ENCODE measurements around the gene ZNF609.
A peak's percentile ranks its signal among the peaks of the same experiment; 100 is the strongest.

The ZNF609 gene

GRCh38 chr15:64685230-64685888, 225.0 kb downstream of the ZNF609 start:
- H3K9ac ChIP-seq (ENCODE audit: low read length) = no peak overlapping the region
- H3K9me3 ChIP-seq (ENCODE audit: low read length) = no peaks in the 10 kb centered on the region
- no peak overlapping the region for H3K4me3 ChIP-seq (ENCODE audit: low read depth in 1 of 2, low read length in 2 of 2)
- H3K27me3 ChIP-seq (ENCODE audit: control insufficient read depth in 1 of 2, insufficient read depth in 2 of 2, low read length in 2 of 2) = no peaks in the 10 kb centered on the region
- peaks cover 67% of the 10 kb centered on the region for H3K36me3 ChIP-seq (ENCODE audit: insufficient read depth, low read length)
- no peak overlapping the region for H3K27ac ChIP-seq (ENCODE audit: low read depth, low read length)
- H3K4me1 ChIP-seq (ENCODE audit: insufficient read depth, low read length) = peaks cover 12% of the 10 kb centered on the region

DNA sequence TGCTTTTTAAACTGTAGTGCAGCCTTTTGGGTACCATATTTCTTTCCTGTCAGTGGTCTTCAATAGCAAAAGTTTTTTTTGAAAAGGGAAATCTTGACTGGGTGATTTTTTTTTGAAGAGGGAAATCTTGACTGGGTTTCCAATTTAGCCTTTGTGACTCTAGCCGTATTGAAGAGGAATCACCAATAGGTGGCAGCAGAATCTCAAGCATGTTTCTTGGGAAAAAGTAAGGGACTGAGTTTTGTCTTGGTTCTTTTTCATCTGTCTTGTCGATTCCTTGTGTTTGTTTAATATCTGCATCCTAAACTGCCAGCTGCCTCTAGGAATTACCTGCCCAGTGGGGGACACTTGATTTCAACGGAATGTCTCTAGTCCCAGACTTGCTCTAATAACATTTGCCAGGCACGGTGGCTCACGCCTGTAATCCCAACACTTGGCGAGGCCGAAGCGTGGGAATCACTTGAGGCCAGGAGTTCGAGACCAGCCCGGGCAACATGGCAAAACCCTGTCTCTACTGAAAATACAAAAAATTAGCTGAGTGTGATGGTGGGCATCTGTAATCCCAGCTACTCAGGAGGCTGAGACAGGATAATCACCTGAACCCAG, 225.9 kb downstream of the ZNF609 start:
- Histone ChIP-seq H3K4me1 (ENCODE audit: insufficient read depth, low read length) (peaks cover 21% of the 10 kb centered on the region), H3K4me3 (ENCODE audit: low read depth in 1 of 2, low read length in 2 of 2) (no peak overlapping the region), H3K9ac (ENCODE audit: low read length) (no peak overlapping the region), H3K9me3 (ENCODE audit: low read length) (no peaks in the 10 kb centered on the region), H3K27me3 (ENCODE audit: control insufficient read depth in 1 of 2, insufficient read depth in 2 of 2, low read length in 2 of 2) (no peaks in the 10 kb centered on the region), H3K27ac (ENCODE audit: low read depth, low read length) (no peak overlapping the region), H3K36me3 (ENCODE audit: insufficient read depth, low read length) (peaks cover 67% of the 10 kb centered on the region)

DNA sequence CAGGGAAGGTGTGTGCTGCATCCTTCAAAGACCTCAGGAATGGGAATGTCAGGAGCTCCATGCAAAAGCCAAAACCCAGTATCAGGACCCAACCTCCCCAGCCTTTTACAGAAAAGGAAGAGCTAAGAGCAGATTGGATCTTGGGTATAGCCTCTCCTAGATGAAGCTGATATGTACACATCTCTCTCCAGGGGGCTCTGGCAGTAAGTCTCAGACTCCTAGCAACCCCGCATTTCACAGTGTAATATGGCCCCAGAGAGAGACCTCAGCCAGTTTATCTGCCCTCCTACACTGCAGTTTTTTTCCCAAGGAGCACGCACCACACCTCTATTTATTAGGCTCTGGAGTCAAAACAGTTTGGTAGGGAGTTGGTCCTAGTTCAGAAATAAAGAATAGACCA, 226.8 kb downstream of the ZNF609 start:
- H3K9ac ChIP-seq (ENCODE audit: low read length) = no peak overlapping the region
- no peak overlapping the region for H3K27ac ChIP-seq (ENCODE audit: low read depth, low read length)
- no peaks in the 10 kb centered on the region for H3K27me3 ChIP-seq (ENCODE audit: control insufficient read depth in 1 of 2, insufficient read depth in 2 of 2, low read length in 2 of 2)
- H3K36me3 ChIP-seq (ENCODE audit: insufficient read depth, low read length) = peaks cover 59% of the 10 kb centered on the region
- no peaks in the 10 kb centered on the region for H3K9me3 ChIP-seq (ENCODE audit: low read length)
- no peak overlapping the region for H3K4me3 ChIP-seq (ENCODE audit: low read depth in 1 of 2, low read length in 2 of 2)
- peaks cover 29% of the 10 kb centered on the region for H3K4me1 ChIP-seq (ENCODE audit: insufficient read depth, low read length)

- Histone ChIP-seq H3K9me3 (ENCODE audit: low read length) (no peaks in the 10 kb centered on the region), H3K27ac (ENCODE audit: low read depth, low read length) (no peak overlapping the region), H3K9ac (ENCODE audit: low read length) (no peak overlapping the region), H3K36me3 (ENCODE audit: insufficient read depth, low read length) (peaks cover 54% of the 10 kb centered on the region), H3K27me3 (ENCODE audit: control insufficient read depth in 1 of 2, insufficient read depth in 2 of 2, low read length in 2 of 2) (no peaks in the 10 kb centered on the region), H3K4me3 (ENCODE audit: low read depth in 1 of 2, low read length in 2 of 2) (no peak overlapping the region), H3K4me1 (ENCODE audit: insufficient read depth, low read length) (peaks cover 33% of the 10 kb centered on the region)
These were observed 227.3 kb downstream of the ZNF609 start for GRCh38 chr15:64687688-64688087.

GRCh38 chr15:64688770-64689169, 228.4 kb downstream of the ZNF609 start:
- H3K4me3 ChIP-seq (ENCODE audit: low read depth in 1 of 2, low read length in 2 of 2) = no peak overlapping the region
- H3K4me1 ChIP-seq (ENCODE audit: insufficient read depth, low read length) = peaks cover 43% of the 10 kb centered on the region
- H3K36me3 ChIP-seq (ENCODE audit: insufficient read depth, low read length) = peaks cover 45% of the 10 kb centered on the region
- no peaks in the 10 kb centered on the region for H3K27me3 ChIP-seq (ENCODE audit: control insufficient read depth in 1 of 2, insufficient read depth in 2 of 2, low read length in 2 of 2)
- H3K27ac ChIP-seq (ENCODE audit: low read depth, low read length) = peak overlapping the region; percentile 16
- no peak overlapping the region for H3K9ac ChIP-seq (ENCODE audit: low read length)
- no peaks in the 10 kb centered on the region for H3K9me3 ChIP-seq (ENCODE audit: low read length)

GRCh38 chr15:64690008-64690407, 229.6 kb downstream of the ZNF609 start:
- H3K27ac ChIP-seq (ENCODE audit: low read depth, low read length) = peak overlapping the region; percentile 8
- no peak overlapping the region for H3K4me3 ChIP-seq (ENCODE audit: low read depth in 1 of 2, low read length in 2 of 2)
- H3K36me3 ChIP-seq (ENCODE audit: insufficient read depth, low read length) = peaks cover 46% of the 10 kb centered on the region
- H3K9me3 ChIP-seq (ENCODE audit: low read length) = no peaks in the 10 kb centered on the region
- H3K4me1 ChIP-seq (ENCODE audit: insufficient read depth, low read length) = peaks cover 56% of the 10 kb centered on the region
- H3K9ac ChIP-seq (ENCODE audit: low read length) = no peak overlapping the region
- no peaks in the 10 kb centered on the region for H3K27me3 ChIP-seq (ENCODE audit: control insufficient read depth in 1 of 2, insufficient read depth in 2 of 2, low read length in 2 of 2)

- Histone ChIP-seq H3K9me3 (ENCODE audit: low read length) (no peaks in the 10 kb centered on the region), H3K4me3 (ENCODE audit: low read depth in 1 of 2, low read length in 2 of 2) (no peak overlapping the region), H3K27me3 (ENCODE audit: control insufficient read depth in 1 of 2, insufficient read depth in 2 of 2, low read length in 2 of 2) (no peaks in the 10 kb centered on the region), H3K4me1 (ENCODE audit: insufficient read depth, low read length) (peaks cover 63% of the 10 kb centered on the region), H3K36me3 (ENCODE audit: insufficient read depth, low read length) (peaks cover 46% of the 10 kb centered on the region), H3K27ac (ENCODE audit: low read depth, low read length) (peak overlapping the region; percentile 20), H3K9ac (ENCODE audit: low read length) (peak overlapping the region; percentile 24)
These were observed 230.4 kb downstream of the ZNF609 start for GRCh38 chr15:64690578-64691296.

- H3K27me3 ChIP-seq (ENCODE audit: control insufficient read depth in 1 of 2, insufficient read depth in 2 of 2, low read length in 2 of 2) = no peaks in the 10 kb centered on the region
- peaks cover 74% of the 10 kb centered on the region for H3K4me1 ChIP-seq (ENCODE audit: insufficient read depth, low read length)
- H3K27ac ChIP-seq (ENCODE audit: low read depth, low read length) = peak overlapping the region; percentile 20
- no peaks in the 10 kb centered on the region for H3K9me3 ChIP-seq (ENCODE audit: low read length)
- no peak overlapping the region for H3K9ac ChIP-seq (ENCODE audit: low read length)
- peaks cover 45% of the 10 kb centered on the region for H3K36me3 ChIP-seq (ENCODE audit: insufficient read depth, low read length)
- no peak overlapping the region for H3K4me3 ChIP-seq (ENCODE audit: low read depth in 1 of 2, low read length in 2 of 2)
These were observed 231.7 kb downstream of the ZNF609 start for GRCh38 chr15:64691896-64692565.

- no peaks in the 10 kb centered on the region for H3K27me3 ChIP-seq (ENCODE audit: control insufficient read depth in 1 of 2, insufficient read depth in 2 of 2, low read length in 2 of 2)
- H3K36me3 ChIP-seq (ENCODE audit: insufficient read depth, low read length) = peaks cover 34% of the 10 kb centered on the region
- peaks cover 74% of the 10 kb centered on the region for H3K4me1 ChIP-seq (ENCODE audit: insufficient read depth, low read length)
- no peaks in the 10 kb centered on the region for H3K9me3 ChIP-seq (ENCODE audit: low read length)
- peak overlapping the region; percentile 77 for H3K27ac ChIP-seq (ENCODE audit: low read depth, low read length)
- no peak overlapping the region for H3K9ac ChIP-seq (ENCODE audit: low read length)
- H3K4me3 ChIP-seq (ENCODE audit: low read depth in 1 of 2, low read length in 2 of 2) = no peak overlapping the region
These were observed 232.8 kb downstream of the ZNF609 start for GRCh38 chr15:64693134-64693533.

DNA sequence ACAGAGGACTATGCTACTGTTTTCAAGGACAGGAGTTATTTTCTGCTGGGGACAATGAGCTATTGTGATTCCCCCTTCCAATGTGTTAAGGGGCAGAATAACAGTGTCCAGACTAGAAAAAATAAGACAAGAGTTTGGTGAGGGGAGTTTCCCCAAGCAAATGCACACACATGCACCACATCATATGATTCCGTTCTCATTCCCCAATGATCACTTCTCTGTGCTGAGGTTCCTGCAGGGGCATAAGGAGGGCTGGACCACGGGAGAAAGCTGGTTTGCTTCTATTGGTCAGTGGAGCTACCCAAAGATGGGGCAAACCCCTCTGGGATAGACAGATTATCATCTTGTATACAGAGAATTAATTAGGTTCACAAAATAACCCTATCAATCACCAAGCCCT, 234.4 kb downstream of the ZNF609 start:
- no peaks in the 10 kb centered on the region for H3K9me3 ChIP-seq (ENCODE audit: low read length)
- H3K27me3 ChIP-seq (ENCODE audit: control insufficient read depth in 1 of 2, insufficient read depth in 2 of 2, low read length in 2 of 2) = no peaks in the 10 kb centered on the region
- H3K36me3 ChIP-seq (ENCODE audit: insufficient read depth, low read length) = peaks cover 21% of the 10 kb centered on the region
- no peak overlapping the region for H3K9ac ChIP-seq (ENCODE audit: low read length)
- H3K4me1 ChIP-seq (ENCODE audit: insufficient read depth, low read length) = peaks cover 91% of the 10 kb centered on the region
- H3K4me3 ChIP-seq (ENCODE audit: low read depth in 1 of 2, low read length in 2 of 2) = no peak overlapping the region
- no peak overlapping the region for H3K27ac ChIP-seq (ENCODE audit: low read depth, low read length)

- Histone ChIP-seq H3K4me3 (ENCODE audit: low read depth in 1 of 2, low read length in 2 of 2) (no peak overlapping the region), H3K36me3 (ENCODE audit: insufficient read depth, low read length) (peaks cover 21% of the 10 kb centered on the region), H3K9ac (ENCODE audit: low read length) (no peak overlapping the region), H3K27ac (ENCODE audit: low read depth, low read length) (peak overlapping the region; percentile 7), H3K4me1 (ENCODE audit: insufficient read depth, low read length) (peaks cover 91% of the 10 kb centered on the region), H3K27me3 (ENCODE audit: control insufficient read depth in 1 of 2, insufficient read depth in 2 of 2, low read length in 2 of 2) (no peaks in the 10 kb centered on the region), H3K9me3 (ENCODE audit: low read length) (no peaks in the 10 kb centered on the region)
These were observed 235.2 kb downstream of the ZNF609 start for GRCh38 chr15:64695561-64695992.

Measured in muscle layer of colon (tissue), 2 donors.